NCI-H187 treated with DMSO at 0.1 percent for 48 hours (cell line): ENCODE data around the gene ZNF799.
"Not testable (repeated sequence)": the region's sequence is repeated elsewhere in the genome, so short reads cannot be mapped to it uniquely, and the experiment has no call there.

Experiments
- DNase-seq: peaks from one replicate; lab custom pipeline; 2025; lab: John Stamatoyannopoulos, UW

Gene ZNF799

DNA sequence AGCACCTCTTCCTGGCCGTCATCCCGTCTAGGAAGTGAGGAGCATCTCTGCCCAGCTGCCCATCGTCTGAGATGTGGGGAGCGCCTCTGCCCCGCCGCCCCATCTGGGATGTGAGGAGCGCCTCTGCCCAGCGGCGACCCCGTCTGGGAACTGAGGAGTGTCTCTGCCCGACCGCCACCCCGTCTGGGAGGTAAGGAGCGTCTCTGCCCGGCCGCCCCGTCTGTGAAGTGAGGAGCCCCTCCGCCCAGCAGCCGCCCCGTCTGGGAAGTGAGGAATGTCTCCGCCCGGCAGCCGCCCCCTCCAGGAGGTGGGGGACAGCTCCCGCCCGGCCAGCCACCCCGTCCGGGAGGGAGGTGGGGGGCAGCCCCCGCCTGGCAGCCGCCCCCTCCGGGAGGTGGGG is 38.8 kb downstream of the ZNF799 start:
- not testable (repeated sequence) for DNase-seq

DNA sequence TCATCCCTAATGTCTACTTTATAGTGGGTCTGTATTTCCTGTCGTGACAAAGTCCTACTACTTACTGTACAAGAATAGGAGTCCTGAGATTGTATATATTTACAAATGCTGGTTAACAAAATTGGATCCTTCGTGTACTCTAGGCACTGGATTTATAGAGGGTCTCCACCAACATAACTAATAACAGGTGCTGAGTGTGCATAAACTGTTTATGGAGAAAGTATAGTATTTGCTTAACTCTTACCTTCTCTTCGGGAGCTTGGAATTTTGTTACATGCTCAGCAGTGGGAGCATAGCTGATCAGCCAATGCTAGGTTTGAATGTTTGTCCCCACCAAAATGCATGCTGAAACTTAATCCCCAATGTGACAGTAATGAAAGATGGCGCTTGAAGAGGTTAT is 47.7 kb downstream of the ZNF799 start:
- DNase-seq: no peak

DNA sequence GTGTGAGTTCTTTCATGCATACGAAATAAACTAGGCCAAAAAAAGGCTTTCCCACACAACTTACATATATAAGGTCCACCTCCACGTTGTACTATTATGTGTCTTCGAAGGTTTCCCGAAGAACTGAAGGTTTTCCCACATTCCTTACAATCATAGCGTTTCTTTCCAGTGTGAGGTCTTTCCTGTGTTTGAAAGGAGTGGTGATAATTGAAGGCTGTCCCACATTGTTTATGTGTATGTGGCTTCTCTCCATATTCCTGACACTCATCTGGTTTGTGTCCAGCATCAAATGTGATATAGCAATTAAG is 50.2 kb downstream of the ZNF799 start:
- DNase-seq: no peak

DNA sequence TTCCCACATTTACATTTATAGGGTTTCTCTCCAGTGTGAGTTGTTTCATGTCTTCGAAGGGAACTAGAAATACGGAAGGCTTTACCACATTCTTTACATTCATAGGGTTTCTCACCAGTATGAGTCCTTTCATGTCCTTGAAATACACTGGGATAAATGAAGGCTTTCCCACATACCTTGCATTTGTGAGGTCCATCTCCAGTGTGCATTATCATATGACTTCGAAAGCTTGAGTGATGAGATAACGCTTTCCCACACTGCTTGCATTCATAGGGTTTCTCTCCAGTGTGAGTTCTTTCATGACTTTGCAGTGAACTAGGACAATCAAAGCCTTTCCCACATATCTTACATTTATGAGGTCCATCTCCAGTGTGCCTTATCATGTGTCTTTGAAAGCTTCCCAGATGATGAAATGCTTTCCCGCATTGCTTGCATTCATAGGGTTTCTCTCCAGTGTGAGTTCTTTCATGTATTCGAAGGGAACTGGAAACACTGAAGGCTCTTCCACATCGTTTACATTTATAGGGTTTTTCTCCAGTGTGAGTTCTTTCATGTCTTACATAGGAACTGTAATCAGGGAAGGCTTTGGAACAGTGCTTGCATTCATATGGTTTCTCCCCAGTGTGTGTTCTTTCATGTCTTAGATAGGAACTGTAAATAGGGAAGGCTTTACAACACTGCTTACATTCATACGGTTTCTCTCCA is 50.7 kb downstream of the ZNF799 start:
- DNase-seq: no peak

DNA sequence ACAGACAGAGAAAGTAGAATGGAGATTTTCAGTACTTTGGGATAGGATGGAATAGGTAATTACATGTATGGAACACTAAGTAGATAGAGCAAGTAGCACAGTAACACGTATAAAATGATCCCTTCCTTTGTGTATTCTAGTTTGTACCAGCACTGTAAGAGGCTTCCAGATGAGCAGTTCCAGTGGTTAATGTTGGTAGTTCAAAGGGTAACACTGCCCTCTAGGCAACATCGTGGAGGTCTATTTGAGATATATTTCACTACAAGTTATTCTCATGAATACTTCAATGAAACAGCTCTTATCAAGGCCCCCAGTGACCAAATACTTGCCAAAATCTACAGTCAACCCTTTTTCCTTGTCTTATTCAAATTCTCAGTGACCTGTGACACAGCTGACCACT is 54.2 kb downstream of the ZNF799 start:
- DNase-seq: no peak

DNA sequence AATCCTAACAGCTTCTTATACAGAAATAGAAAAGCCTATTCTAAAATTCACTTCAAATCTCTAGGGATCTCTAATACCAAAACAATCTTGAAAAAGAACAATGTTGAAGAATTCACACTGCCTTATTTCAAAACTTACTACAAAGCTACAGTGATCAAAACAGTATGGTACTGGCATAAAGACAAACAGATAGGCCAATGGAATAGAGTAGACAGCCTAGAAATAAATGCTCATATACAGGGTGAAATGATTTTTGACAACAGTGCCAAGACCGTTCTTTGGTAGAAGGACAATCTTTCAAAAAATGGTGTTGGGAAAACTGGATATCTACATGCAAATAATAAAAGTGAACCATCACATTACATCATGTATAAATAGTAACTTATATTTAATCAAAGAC is 55.9 kb downstream of the ZNF799 start:
- no peak for DNase-seq
